H1 (cell line): Measurements from ENCODE around the gene TWNK. TPM values are rescaled to one million over a fixed set of nuclear protein-coding genes. Genes with fewer than 3 reads are reported as not detected.
"Not testable (repeated sequence)": the region's sequence is repeated elsewhere in the genome, so short reads cannot be mapped to it uniquely, and the experiment has no call there.

Source experiments
- CTCF ChIA-PET: fragments of 300-600 bp; sonication (Branson Sonifier 250); formaldehyde crosslinking; loops from one replicate; lab custom pipeline; 2021; ENCODE audit not compliant: partially characterized antibody; lab: Charles Lee
- POLR2A ChIA-PET: fragments of 300-600 bp; sonication (Branson Sonifier 250); formaldehyde crosslinking; loops from one replicate; lab custom pipeline; 2021; ENCODE audit warnings: inconsistent platforms; ENCODE audit not compliant: partially characterized antibody; lab: Charles Lee
- DNase-seq, 2 experiments: peaks; one replicate each; pipeline versions ENCODE4 v3.0.0 to v3.0.0-alpha.2; 2010 to 2022; ENCODE audit warnings: low spot score in 2 of 2, low read depth in 1 of 2, mixed read lengths in 1 of 2
- FAIRE-seq: peaks from 2 replicates; lab custom pipeline; 2011; peaks lifted over from hg19 to GRCh38; lab: Jason Lieb, UNC
- H2AFZ ChIP-seq: 2 replicates; pipeline ENCODE4 v1.8.1; 2012; ENCODE audit warnings: low read length, inconsistent platforms
- H2AK5ac ChIP-seq: 2 replicates; pipeline ENCODE4 v1.6.1; 2013; ENCODE audit warnings: low read depth, low read length
- H2BK120ac ChIP-seq: replicated peaks from 2 replicates; pipeline ENCODE3; 2013; ENCODE audit warnings: low read depth, low read length, inconsistent platforms
- H2BK12ac ChIP-seq: 2 replicates; pipeline ENCODE4 v1.6.1; 2013; ENCODE audit warnings: low read depth, low read length
- H2BK15ac ChIP-seq: 2 replicates; pipeline ENCODE4 v1.6.1; 2013; ENCODE audit warnings: low read length
- H2BK20ac ChIP-seq: 2 replicates; pipeline ENCODE4 v1.6.1; 2013; ENCODE audit warnings: low read length
- H2BK5ac ChIP-seq: 2 replicates; pipeline ENCODE4 v1.6.1; 2013; ENCODE audit warnings: low read depth, low read length
- H3K14ac ChIP-seq: 2 replicates; pipeline ENCODE4 v1.6.1; 2013; ENCODE audit warnings: inconsistent platforms; ENCODE audit not compliant: insufficient read length
- H3K18ac ChIP-seq: 2 replicates; pipeline ENCODE4 v1.6.1; 2013; ENCODE audit warnings: low read length; ENCODE audit errors: extremely low read depth
- H3K23ac ChIP-seq: 2 replicates; pipeline ENCODE4 v1.6.1; 2013; ENCODE audit warnings: inconsistent platforms; ENCODE audit not compliant: insufficient read length
- H3K23me2 ChIP-seq: 2 replicates; pipeline ENCODE4 v1.6.1; 2013; ENCODE audit warnings: low read depth, low read length
- H3K27ac ChIP-seq: 2 replicates; pipeline ENCODE4 v1.6.1; 2011; ENCODE audit warnings: low read depth, low read length, inconsistent platforms
- H3K27me3 ChIP-seq, 4 experiments: replicated peaks in 1 of 4; 1 replicate in 1 of 4; 2 replicates in 3 of 4; pipeline versions ENCODE4 v1.6.1 to v1.8.1; 2011 to 2013; ENCODE audit warnings: low read length in 3 of 4, mild to moderate bottlenecking in 3 of 4, inconsistent platforms in 2 of 4, mixed read lengths in 2 of 4, moderate library complexity in 1 of 4; ENCODE audit not compliant: control insufficient read depth in 3 of 4, insufficient read depth in 3 of 4; ENCODE audit errors: extremely low read depth in 1 of 4
- H3K36me3 ChIP-seq, 4 experiments: 2 replicates each; pipeline versions ENCODE4 v1.6.1 to v1.8.1; 2011 to 2013; ENCODE audit warnings: mild to moderate bottlenecking in 4 of 4, low read length in 3 of 4, moderate library complexity in 2 of 4, control low read depth in 1 of 4, inconsistent platforms in 1 of 4; ENCODE audit not compliant: insufficient read depth in 4 of 4, control insufficient read depth in 2 of 4
- H3K4ac ChIP-seq: replicated peaks from 2 replicates; pipeline ENCODE3; 2013; ENCODE audit warnings: low read length, low read depth, mixed read lengths, inconsistent platforms; ENCODE audit not compliant: insufficient read length
- H3K4me1 ChIP-seq, 4 experiments: replicated peaks in 1 of 4; 1 replicate in 1 of 4; 2 replicates in 3 of 4; pipeline versions ENCODE4 v1.6.1 to v1.8.1; 2011 to 2013; ENCODE audit warnings: low read length in 3 of 4, inconsistent platforms in 2 of 4, mixed read lengths in 1 of 4; ENCODE audit not compliant: insufficient read depth in 4 of 4, control insufficient read depth in 3 of 4
- H3K4me2 ChIP-seq, 2 experiments: 2 replicates each; pipeline versions ENCODE4 v1.6.1 to v1.8.1; 2011 to 2013; ENCODE audit warnings: low read depth in 2 of 2, low read length in 2 of 2, control low read depth in 1 of 2, inconsistent platforms in 1 of 2, mild to moderate bottlenecking in 1 of 2; ENCODE audit not compliant: insufficient read depth in 1 of 2
- H3K4me3 ChIP-seq, 4 experiments: fragments of 200-600, 300-600 bp in 1 of 4; sonication (generic), shearing (Covaris generic), sonication (Bioruptor Twin) in 1 of 4; 2 replicates each; pipeline versions ENCODE4 v1.5.1 to v1.8.1; 2011 to 2016; ENCODE audit warnings: low read length in 4 of 4, low read depth in 3 of 4, control low read depth in 2 of 4, inconsistent platforms in 2 of 4, mild to moderate bottlenecking in 2 of 4, mixed read lengths in 1 of 4, moderate library complexity in 1 of 4; ENCODE audit not compliant: insufficient read depth in 2 of 4; ENCODE audit errors: extremely low read depth in 1 of 4
- H3K56ac ChIP-seq: replicated peaks from 2 replicates; pipeline ENCODE3; 2013; ENCODE audit warnings: low read depth, mild to moderate bottlenecking, mixed read lengths, low read length, inconsistent platforms; ENCODE audit not compliant: insufficient read length
- H3K79me1 ChIP-seq: 2 replicates; pipeline ENCODE4 v1.6.1; 2013; ENCODE audit warnings: low read depth, low read length, control low read depth
- H3K79me2 ChIP-seq, 2 experiments: 2 replicates each; pipeline versions ENCODE4 v1.6.1 to v1.8.1; 2012 to 2013; ENCODE audit warnings: low read length in 2 of 2, mild to moderate bottlenecking in 2 of 2, inconsistent platforms in 1 of 2; ENCODE audit not compliant: insufficient read depth in 2 of 2, control insufficient read depth in 1 of 2
- H3K9ac ChIP-seq, 4 experiments: replicated peaks in 1 of 4; 1 replicate in 1 of 4; 2 replicates in 3 of 4; pipeline versions ENCODE4 v1.6.1 to v1.8.1; 2011 to 2013; ENCODE audit warnings: low read depth in 3 of 4, low read length in 3 of 4, control low read depth in 2 of 4, mild to moderate bottlenecking in 2 of 4, moderate library complexity in 2 of 4, inconsistent platforms in 1 of 4; ENCODE audit errors: extremely low read depth in 1 of 4
- H3K9me3 ChIP-seq, 2 experiments: 2 replicates each; pipeline versions ENCODE4 v1.6.1 to v1.8.1; 2012 to 2013; ENCODE audit warnings: mild to moderate bottlenecking in 2 of 2, moderate library complexity in 2 of 2, control low read depth in 1 of 2, inconsistent platforms in 1 of 2, low read depth in 1 of 2, low read length in 1 of 2, mixed read lengths in 1 of 2; ENCODE audit not compliant: insufficient read depth in 2 of 2
- H4K20me1 ChIP-seq, 2 experiments: replicated peaks in 1 of 2; 2 replicates each; pipeline versions ENCODE3 to v1.8.1; 2011 to 2013; ENCODE audit warnings: inconsistent platforms in 2 of 2, low read length in 2 of 2, mild to moderate bottlenecking in 1 of 2; ENCODE audit not compliant: insufficient read depth in 2 of 2, control insufficient read depth in 1 of 2
- H4K5ac ChIP-seq: 2 replicates; pipeline ENCODE4 v1.6.1; 2013; ENCODE audit warnings: low read length, low read depth, mixed read lengths, inconsistent platforms; ENCODE audit not compliant: insufficient read length
- H4K8ac ChIP-seq: 2 replicates; pipeline ENCODE4 v1.8.0; 2013; ENCODE audit warnings: mild to moderate bottlenecking, moderate library complexity, low read length, inconsistent platforms; ENCODE audit not compliant: insufficient read depth; ENCODE audit errors: extremely low read depth
- H4K91ac ChIP-seq: replicated peaks from 2 replicates; pipeline ENCODE3; 2013; ENCODE audit warnings: low read length, mixed read lengths, inconsistent platforms; ENCODE audit not compliant: insufficient read length
- WGBS, 2 experiments: shearing (Covaris generic) in 1 of 2; methylation state at CpG; one replicate each; pipeline versions ENCODE4 v1.1.6 to v1.1.7; 2013 to 2015; ENCODE audit warnings: low lambda C conversion rate in 2 of 2, mixed read lengths in 2 of 2, inconsistent platforms in 1 of 2, low coverage in 1 of 2, missing lambda C conversion rate in 1 of 2; ENCODE audit not compliant: insufficient replicate concordance in 2 of 2, insufficient coverage in 1 of 2, insufficient read length in 1 of 2; ENCODE audit errors: extremely low coverage in 1 of 2, missing lambda C conversion rate in 1 of 2; 5-methylcytosine and 5-hydroxymethylcytosine counted together
- polyA plus RNA-seq, 7 experiments: library from polyadenylated mRNA; depleted of rRNA in 3 of 7; stranded (reverse) in 5 of 7; unstranded in 2 of 7; fragments of >200 nt in 5 of 7; fragments of 200-250 nt in 2 of 7; gene quantifications; 1 replicate in 5 of 7; 2 replicates in 1 of 7; 4 replicates in 1 of 7; pipeline versions ENCODE4 v1.2.1 to v1.2.3, GENCODE V29; 2011 to 2013; ENCODE audit warnings: missing spikeins in 2 of 7, mixed read lengths in 2 of 7
- total RNA-seq: library from RNA; stranded (reverse); fragmentation: NEBNext Ultra II Directional; extraction: Animal tissue kit (Norgen Biotek cat#: 25700); gene quantifications from 2 replicates; pipeline ENCODE4 v1.2.1, GENCODE V29; 2021

TWNK gene
- total and polyA plus RNA-seq, 2 of the 8 experiments (the other 6 are each of a cell fraction or from before 2014, with no cell fraction given): 15.4 to 32.5 TPM

- not testable (repeated sequence) for H3K79me2 ChIP-seq, H3K23ac ChIP-seq, H4K91ac ChIP-seq, H3K79me1 ChIP-seq, H2AK5ac ChIP-seq, H2BK15ac ChIP-seq, H4K20me1 ChIP-seq, H3K14ac ChIP-seq, H3K36me3 ChIP-seq, H3K9me3 ChIP-seq, FAIRE-seq, H2BK120ac ChIP-seq, H3K4me2 ChIP-seq, H3K4ac ChIP-seq, H2BK5ac ChIP-seq, H4K5ac ChIP-seq, DNase-seq, H2AFZ ChIP-seq, H3K18ac ChIP-seq, H2BK20ac ChIP-seq, H4K8ac ChIP-seq, H3K56ac ChIP-seq, H3K9ac ChIP-seq, H3K27ac ChIP-seq, H3K4me3 ChIP-seq, H2BK12ac ChIP-seq
- ChIA-PET POLR2A (interaction anchor here (0.7 kb wide), 1 partner anchor 12 kb away, joined by 4 read pairs; no protein-coding TSS in a partner anchor), CTCF (interaction anchor here (0.9 to 51.8 kb wide), 5 partner anchors 9 to 108 kb away, joined by 3 to 2176 read pairs (median 6); partner anchors contain the start of gene KAZALD1)
- Histone ChIP-seq H3K27me3 (peaks cover 1 to 45% (median 35%) of the 10 kb centered on the region in 4 experiments), H3K23me2 (peaks cover 17% of the 10 kb centered on the region), H3K4me1 (peaks cover 0 to 23% (median 18%) of the 10 kb centered on the region in 4 experiments; a peak in 6 of 7 replicates)
- 78% methylated on average over 4 of the region's 4 CpGs; no CpG with 5 or more reads in 1 of the 2 experiments for WGBS, 2 experiments
Measured at GRCh38 chr10:101034404-101034803, 47.1 kb downstream of the TWNK start.
